C4-2B (cell line): ENCODE results near the gene VRK3.

Experiments
- CTCF ChIP-seq: fragments of 450-650 bp; conservative IDR thresholded peaks from 2 replicates; pipeline ENCODE4 v1.5.1; 2017; ENCODE audit warnings: mild to moderate bottlenecking
- ZFX ChIP-seq: fragments of 450-650 bp; IDR thresholded peaks from 2 replicates; pipeline ENCODE4 v1.6.1; 2017

GRCh38 chr19:49949742-49950589, 75.2 kb downstream of the VRK3 start:
- TF ChIP-seq CTCF: no peak
- TF ChIP-seq ZFX: no peak
